Heart left ventricle (tissue), 16 donors: ENCODE measurements around the gene FAM234A. TPM values are rescaled to one million over a fixed set of nuclear protein-coding genes. Genes with fewer than 3 reads are reported as not detected.
A peak's percentile ranks its signal among the peaks of the same experiment; 100 is the strongest.
"Not testable (repeated sequence)": the region's sequence is repeated elsewhere in the genome, so short reads cannot be mapped to it uniquely, and the experiment has no call there.

Source experiments
- ATAC-seq, 4 donors: fragments of 200-7000 bp; cut with Tn5 transposase; one replicate each; pipeline ENCODE4 v1.9.1; 2020 to 2022; ENCODE audit warnings: moderate library complexity in 4 of 4, mild to moderate bottlenecking in 3 of 4, moderate number of reproducible peaks in 1 of 4
- DNase-seq, 5 donors: peaks; one replicate each; pipeline ENCODE4 v3.0.0-alpha.2; 2020
- H3K27ac ChIP-seq, 12 donors: fragments of 200-600 bp; sonication (generic) in 4 of 12; one replicate each; pipeline versions ENCODE4 v1.5.0 to v1.8.0; 2016 to 2022; ENCODE audit warnings: mild to moderate bottlenecking in 2 of 12
- H3K27me3 ChIP-seq, 9 donors: fragments of 200-600 bp; sonication (generic) in 2 of 9; one replicate each; pipeline versions ENCODE4 v1.5.1 to v1.8.0; 2016 to 2022; ENCODE audit warnings: mild to moderate bottlenecking in 3 of 9
- H3K36me3 ChIP-seq, 9 donors: fragments of 200-600 bp; sonication (generic) in 2 of 9; one replicate each; pipeline versions ENCODE4 v1.5.0 to v1.8.0; 2018 to 2022; ENCODE audit warnings: mild to moderate bottlenecking in 2 of 9
- H3K4me1 ChIP-seq, 12 donors: fragments of 200-600 bp; sonication (generic) in 4 of 12; one replicate each; pipeline versions ENCODE4 v1.5.0 to v1.8.0; 2016 to 2022; ENCODE audit warnings: mild to moderate bottlenecking in 3 of 12
- H3K4me3 ChIP-seq, 12 donors: fragments of 200-600 bp; sonication (generic) in 4 of 12; one replicate each; pipeline versions ENCODE4 v1.5.0 to v1.8.0; 2017 to 2022; ENCODE audit warnings: mild to moderate bottlenecking in 9 of 12, moderate library complexity in 4 of 12
- H3K9me3 ChIP-seq, 12 donors: fragments of 200-600 bp; sonication (generic) in 4 of 12; one replicate each; pipeline versions ENCODE4 v1.5.0 to v1.8.0; 2016 to 2022; ENCODE audit warnings: mild to moderate bottlenecking in 1 of 12
- CTCF ChIP-seq, 12 donors: fragments of 200-600 bp; sonication (generic) in 4 of 12; IDR thresholded peaks; one replicate each; pipeline versions ENCODE4 v1.5.0 to v1.8.0; 2018 to 2022; ENCODE audit warnings: antibody characterized with exemption in 12 of 12, mild to moderate bottlenecking in 5 of 12
- POLR2A ChIP-seq, 2 donors: fragments of 450-650 bp; IDR thresholded peaks; one replicate each; pipeline ENCODE4 v1.6.1; 2017; ENCODE audit warnings: antibody characterized with exemption in 2 of 2, mild to moderate bottlenecking in 2 of 2, moderate library complexity in 2 of 2
- WGBS, 4 donors: extraction: QIAGEN DNeasy Blood & Tissue Kit in 2 of 4; methylation state at CpG; one replicate each; pipeline versions ENCODE4 v1.1.5 to v1.1.7; 2013 to 2018; 5-methylcytosine and 5-hydroxymethylcytosine counted together
- intact Hi-C, 10 donors: fragments of 100-400 bp; cut with DNase I; formaldehyde crosslinking; loops; one replicate each; pipeline versions ENCODE4 v1.11.1 to v1.14.2; 2022
- polyA plus RNA-seq, 2 donors: library from polyadenylated mRNA; stranded (reverse); fragments of 200-250 nt; gene quantifications; one replicate each; pipeline ENCODE4 v1.2.3, GENCODE V29; 2013
- total RNA-seq, 9 donors: library from RNA; depleted of rRNA in 2 of 9; stranded (reverse); fragments of >200 nt in 2 of 9; fragmentation: NEBNext Ultra II Directional in 3 of 9; extraction: Animal tissue kit (Norgen Biotek cat#: 25700) in 3 of 9; gene quantifications; one replicate each; pipeline versions ENCODE4 v1.1.0 to v1.2.4, GENCODE V29; 2016 to 2023
- donor health status: ischemic (EF 13 %, LVEDD 7.1; RV severe dilation, severe dysfunction).
- donor health status: healthy with polysubstance abuse.
- donor health status: DM: no; HTN: yes; CAD: no.
- donor health status: DM: no; HTN: no; CAD: no.
- donor health status: ischemic (EF 25% LVEDD 6.9; RV normal size, moderate dysfunction).
- donor health status: ischemic (EF 25% LVEDD 5.7; RV mildly dilated, moderate dysfunction).
- donor health status: healthy.
- donor health status: DM: yes; HTN: yes; CAD: no.
- donor health status: ischemic (EF 35%, LVEDD 5.7; RV mildly dilated, moderate dysfunction).
- donor health status: nonischemic (EF 11% LVEDD 7.7; RV severe dilation, severe dysfunction).
- donor health status: DM: yes; HTN: yes; CAD: no.
- donor health status: PGD.
- donor health status: ischemic (EF 29% LVEDD 5.4; RV normal size, mild dysfunction).
- donor health status: nonischemic (EF 23%, LVEDD 6.1; RV moderate dilation, normal function).

The FAM234A gene
- total and polyA plus RNA-seq, 11 donors: 110 to 201 (median 146) TPM

GRCh38 chr16:228151-228851, 6.3 kb upstream of the FAM234A start:
- Histone ChIP-seq H3K36me3 (peaks cover 0 to 47% (median 43%) of the 10 kb centered on the region in 9 donors), H3K4me3 (peak overlapping the region; percentile 56 to 93 (median 77)), H3K4me1 (peaks cover 3 to 25% (median 13%) of the 10 kb centered on the region in 12 donors), H3K9me3 (no peaks in the 10 kb centered on the region), H3K27me3 (no peaks in the 10 kb centered on the region), H3K27ac (peak overlapping the region; percentile 83 to 99 (median 96))
- ATAC-seq (peak in 1 of 4 donors; percentile 15), DNase-seq (no peak)
- intact Hi-C loops: loop anchor here in 5 of 10 donors (5.0 to 10.0 kb wide), 3 partner anchors 121 to 126 kb away; partner anchors contain the start of gene AXIN1 (in 4 of the 5)
- no peak for TF ChIP-seq POLR2A (IDR thresholded peaks at IDR 0.05)
- no peak for TF ChIP-seq CTCF (IDR thresholded peaks at IDR 0.05)
- WGBS, 4 donors: 20 to 23% (median 21%) methylated on average over 9 of the region's 9 CpGs

GRCh38 chr16:228852-229730, 5.5 kb upstream of the FAM234A start, which contains the start of gene LUC7L:
TSS of gene LUC7L (minus strand) at chr16:229449. CDS start at chr16:229339, 110 bp downstream.
- TF ChIP-seq CTCF (IDR thresholded peaks at IDR 0.05): no peak
- TF ChIP-seq POLR2A (IDR thresholded peaks at IDR 0.05): peak; percentile 65 to 93
- peak; percentile 90 to 97 (median 96) for ATAC-seq
- intact Hi-C loops: loop anchor here in 5 of 10 donors (5.0 to 10.0 kb wide), 3 partner anchors 122 to 126 kb away; partner anchors contain the start of gene AXIN1 (in 4 of the 5)

GRCh38 chr16:229731-230281, 4.8 kb upstream of the FAM234A start:
- TF ChIP-seq CTCF (IDR thresholded peaks at IDR 0.05) (no peak), POLR2A (IDR thresholded peaks at IDR 0.05) (no peak)
- intact Hi-C loops: loop anchor here in 6 of 10 donors (5.0 to 10.0 kb wide), 3 partner anchors 122 to 125 kb away; partner anchors contain the start of gene AXIN1 (in 5 of the 6)
- DNase-seq: no peak

More at GRCh38 chr16:228852-229730, 5.5 kb upstream of the FAM234A start, which contains the start of gene LUC7L:
- Histone ChIP-seq H3K36me3 (peaks cover 0 to 39% (median 36%) of the 10 kb centered on the region in 9 donors), H3K27me3 (no peaks in the 10 kb centered on the region), H3K4me3 (peak within 1 kb of the TSS; percentile 56 to 93 (median 77)), H3K4me1 (peaks cover 3 to 27% (median 15%) of the 10 kb centered on the region in 12 donors), H3K9me3 (no peaks in the 10 kb centered on the region), H3K27ac (peak within 1 kb of the TSS; percentile 83 to 99 (median 96))
- WGBS, 4 donors: 1 to 5% (median 2%) methylated on average over 24 to 88 of the region's 88 CpGs
- peak; percentile 90 to 94 (median 91) for DNase-seq

GRCh38 chr16:230351-230750, 4.3 kb upstream of the FAM234A start:
- Histone ChIP-seq H3K36me3 (peaks cover 0 to 28% (median 23%) of the 10 kb centered on the region in 9 donors), H3K4me1 (peaks cover 3 to 30% (median 17%) of the 10 kb centered on the region in 12 donors)
- H3K9me3 ChIP-seq, H3K4me3 ChIP-seq, H3K27ac ChIP-seq, ATAC-seq, H3K27me3 ChIP-seq, DNase-seq: not testable (repeated sequence)
- WGBS, 4 donors: 91 to 96% (median 95%) methylated on average over 18 of the region's 18 CpGs
- intact Hi-C loops: loop anchor here in 1 of 10 donors (5.0 kb wide), 1 partner anchor 122 kb away; the partner anchor contains the start of gene AXIN1

More at GRCh38 chr16:229731-230281, 4.8 kb upstream of the FAM234A start:
- H3K36me3 ChIP-seq: peaks cover 0 to 32% (median 28%) of the 10 kb centered on the region in 9 donors
- peak overlapping the region; percentile 56 to 93 (median 77) for H3K4me3 ChIP-seq
- no peaks in the 10 kb centered on the region for H3K27me3 ChIP-seq
- WGBS, 4 donors: 82 to 84% (median 82%) methylated on average over 22 of the region's 22 CpGs
- ATAC-seq: no peak
- peak overlapping the region in 11 of 12 donors; percentile 90 to 99 (median 97) for H3K27ac ChIP-seq
- no peaks in the 10 kb centered on the region for H3K9me3 ChIP-seq
- H3K4me1 ChIP-seq: peaks cover 3 to 29% (median 16%) of the 10 kb centered on the region in 12 donors
